ENCODE data around the gene RBMS1. TPM values are rescaled to one million over a fixed set of nuclear protein-coding genes. Genes with fewer than 3 reads are reported as not detected.

RBMS1 gene
- total RNA-seq, 1 experiment from 2014 or later = 73.3 TPM

DNA sequence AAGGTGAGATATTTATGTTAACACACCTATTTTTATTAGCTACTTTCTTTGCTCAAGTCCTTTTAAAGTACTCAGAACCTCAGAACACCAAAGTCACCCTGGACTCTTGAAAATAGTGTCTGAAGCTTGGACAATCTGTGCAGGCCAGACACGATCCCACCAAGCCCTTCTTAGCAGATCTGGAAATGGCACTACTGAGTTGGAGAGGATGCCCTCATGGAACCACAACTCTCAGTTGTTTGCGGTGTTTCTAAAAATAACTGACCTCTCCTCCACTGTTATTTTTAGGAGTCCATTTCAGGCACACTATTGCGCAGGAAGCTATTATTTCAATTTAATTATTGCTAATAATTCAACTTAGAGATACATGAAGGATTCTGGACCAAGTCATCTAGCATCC, 190.1 kb downstream of the RBMS1 start:
- no peak for DNase-seq (ENCODE audit: low read depth)

DNA sequence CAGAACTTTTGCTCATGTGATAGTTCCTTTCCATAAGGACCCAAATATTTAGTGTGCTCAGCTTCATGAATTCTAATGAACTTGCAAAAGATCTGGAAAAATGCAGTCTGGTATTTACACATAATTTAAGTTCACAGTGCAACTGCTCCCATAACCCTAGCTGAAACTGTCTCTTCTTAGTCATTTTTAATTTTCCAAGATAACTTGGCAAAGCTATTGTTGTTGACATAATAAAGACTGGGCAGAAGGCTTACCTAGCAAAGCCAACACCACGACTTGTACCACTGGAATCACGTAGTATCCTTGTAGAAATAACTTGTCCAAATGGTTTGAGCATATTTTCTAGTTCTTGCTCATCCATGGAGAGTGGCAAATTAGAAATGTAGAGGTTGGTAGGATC, 190.5 kb downstream of the RBMS1 start:
- no peak for DNase-seq (ENCODE audit: low read depth)

DNA sequence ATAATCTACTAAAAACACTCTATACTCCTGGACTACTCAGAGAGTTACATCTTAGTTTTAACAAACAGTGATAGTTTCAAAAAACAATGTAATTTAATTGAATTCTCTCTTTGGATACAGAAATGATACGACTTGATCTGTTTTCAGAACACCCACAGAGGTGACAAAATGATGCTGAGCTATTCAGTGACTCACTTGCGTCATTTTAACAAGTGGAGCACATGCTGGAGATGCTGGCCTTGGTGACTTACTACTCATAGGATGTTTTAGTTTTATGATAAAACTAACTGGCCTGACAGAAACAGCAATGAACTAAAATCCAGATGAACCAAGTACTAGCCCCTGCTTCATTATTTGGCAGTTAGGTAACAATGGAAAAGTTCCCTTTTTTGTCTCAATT, 192.2 kb downstream of the RBMS1 start:
- DNase-seq (ENCODE audit: low read depth) = no peak

DNA sequence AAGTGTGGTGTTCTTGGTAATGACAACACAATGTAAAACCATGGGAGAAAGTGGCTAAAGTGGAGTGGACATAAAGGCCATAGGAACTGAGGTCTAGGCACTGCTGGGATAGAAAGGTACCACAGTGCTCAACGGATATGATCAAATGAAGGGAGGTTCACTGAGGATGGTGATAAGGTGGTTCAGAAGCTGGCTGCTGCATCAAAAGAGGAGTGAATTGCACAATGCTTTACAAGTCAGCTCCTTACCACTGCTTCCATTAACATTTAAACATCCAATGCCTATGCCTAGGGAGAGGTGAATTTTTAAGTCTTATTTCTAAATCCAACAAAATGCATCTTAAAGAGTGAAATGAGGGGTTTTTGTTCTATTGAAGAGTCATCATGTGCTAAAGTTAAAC, 193.4 kb downstream of the RBMS1 start:
- no peak for DNase-seq (ENCODE audit: low read depth)

DNA sequence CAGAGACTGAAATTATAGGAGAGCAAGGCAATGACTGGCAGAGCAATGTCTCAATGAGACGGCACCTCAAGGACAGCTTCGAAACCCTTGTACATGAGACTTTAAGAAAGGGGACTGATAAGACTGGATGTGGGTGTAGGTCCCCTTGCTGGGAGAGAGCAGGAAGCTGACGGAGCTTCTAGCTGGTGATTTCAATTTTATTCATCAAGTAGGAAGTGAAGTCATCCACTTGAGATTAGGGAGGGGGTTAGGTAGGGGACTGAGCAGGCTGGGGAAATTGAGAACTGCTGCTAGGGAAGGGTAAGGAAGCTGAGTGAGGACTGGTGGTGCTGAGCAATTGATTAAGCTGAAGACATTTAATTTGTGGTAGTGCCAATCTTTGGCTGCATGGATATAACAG, 194.1 kb downstream of the RBMS1 start:
- peak; percentile 70 for DNase-seq (ENCODE audit: low read depth)

DNA sequence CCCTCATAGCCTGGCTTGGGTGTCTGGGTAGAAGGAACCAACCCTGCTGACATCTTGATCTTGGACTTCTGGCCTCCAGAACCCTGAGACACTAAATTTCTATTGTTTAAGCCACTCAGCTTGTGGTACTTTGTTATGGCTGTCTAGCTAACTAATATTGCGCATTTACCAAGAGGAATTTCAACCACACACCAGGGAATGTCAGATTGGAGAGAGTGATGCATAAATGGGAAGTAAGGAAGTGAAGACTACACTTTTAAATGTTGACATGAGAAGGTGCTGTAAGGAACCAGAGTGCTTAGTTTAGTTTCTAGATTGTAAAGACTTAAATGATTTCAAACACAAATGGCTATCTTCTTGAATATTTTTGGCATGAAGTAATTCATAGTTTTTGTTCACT, 194.6 kb downstream of the RBMS1 start:
- no peak for DNase-seq (ENCODE audit: low read depth)

DNA sequence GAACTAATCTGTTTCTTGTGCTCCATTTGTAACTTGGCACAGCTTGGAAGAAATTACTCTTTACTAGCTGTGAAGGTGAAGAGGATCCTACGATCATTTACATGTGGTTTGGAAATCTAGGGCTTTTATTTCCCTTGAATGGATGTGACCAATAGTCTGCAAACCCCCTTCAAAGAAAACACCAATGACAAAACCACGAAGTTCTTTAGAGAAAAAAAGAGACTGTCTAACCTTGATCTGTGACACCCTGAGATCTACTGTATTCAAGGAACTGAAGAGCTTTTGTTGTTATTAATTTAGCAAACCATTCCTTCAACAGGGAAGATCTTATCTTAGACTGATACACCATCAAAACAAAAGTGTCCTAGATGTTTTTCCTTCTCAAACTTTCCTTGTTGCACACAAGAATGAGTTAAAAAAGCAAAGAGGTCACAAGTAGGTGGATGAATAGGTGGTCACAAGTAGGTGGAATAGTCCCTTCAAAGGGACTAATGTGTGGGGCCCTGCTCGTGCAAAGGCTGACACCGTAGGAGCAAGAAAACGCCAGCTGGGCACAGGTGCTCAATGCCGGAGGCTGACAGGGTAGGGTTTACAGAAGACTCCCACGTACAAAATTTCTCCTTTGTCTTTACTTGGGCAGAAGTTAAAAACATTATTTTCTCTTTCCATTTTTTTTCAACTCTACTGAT, 197.9 kb downstream of the RBMS1 start:
- no peak for DNase-seq (ENCODE audit: low read depth)

DNA sequence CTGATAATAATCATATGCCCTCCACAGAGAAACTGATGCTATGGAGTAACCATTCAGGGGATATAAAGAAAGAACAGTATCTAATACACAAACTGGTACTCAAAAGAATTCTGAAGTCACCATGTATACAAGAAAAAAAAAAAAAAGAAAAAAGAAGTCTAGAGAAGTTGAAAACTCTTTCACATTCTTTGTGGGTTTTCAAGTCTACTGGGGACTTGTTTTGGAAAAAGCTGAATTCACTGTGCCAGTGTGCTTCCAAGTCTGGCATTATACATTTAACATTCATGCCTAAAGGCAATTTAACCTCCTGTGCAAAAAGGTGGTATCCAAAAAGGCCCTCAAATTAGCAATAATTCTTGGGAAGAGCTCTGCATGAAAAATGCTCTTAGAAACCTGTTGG, 198.7 kb downstream of the RBMS1 start:
- no peak for DNase-seq (ENCODE audit: low read depth)

DNA sequence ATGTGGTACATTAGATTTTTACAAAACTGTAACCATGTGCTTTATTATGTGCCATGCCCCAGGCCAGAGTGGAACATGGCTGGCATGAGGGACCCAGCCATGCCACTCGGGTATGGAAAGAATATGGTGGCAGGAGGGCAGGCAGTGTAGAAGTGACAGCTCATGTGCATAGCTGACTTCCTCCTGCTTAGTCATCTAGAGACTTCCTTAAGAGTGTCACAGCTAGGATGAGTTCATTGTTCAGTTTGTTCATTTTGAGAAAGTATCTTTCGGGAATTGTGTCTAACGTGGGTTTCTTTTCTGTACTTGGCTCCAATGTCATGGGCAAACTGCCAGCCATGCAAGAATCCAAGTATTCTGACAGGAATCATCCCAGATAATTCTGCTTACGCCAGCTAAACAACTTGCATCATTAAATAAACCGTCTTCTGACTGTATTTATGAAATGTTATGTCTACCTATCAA, 199.2 kb downstream of the RBMS1 start:
- peak; percentile 64 for DNase-seq (ENCODE audit: low read depth)

DNA sequence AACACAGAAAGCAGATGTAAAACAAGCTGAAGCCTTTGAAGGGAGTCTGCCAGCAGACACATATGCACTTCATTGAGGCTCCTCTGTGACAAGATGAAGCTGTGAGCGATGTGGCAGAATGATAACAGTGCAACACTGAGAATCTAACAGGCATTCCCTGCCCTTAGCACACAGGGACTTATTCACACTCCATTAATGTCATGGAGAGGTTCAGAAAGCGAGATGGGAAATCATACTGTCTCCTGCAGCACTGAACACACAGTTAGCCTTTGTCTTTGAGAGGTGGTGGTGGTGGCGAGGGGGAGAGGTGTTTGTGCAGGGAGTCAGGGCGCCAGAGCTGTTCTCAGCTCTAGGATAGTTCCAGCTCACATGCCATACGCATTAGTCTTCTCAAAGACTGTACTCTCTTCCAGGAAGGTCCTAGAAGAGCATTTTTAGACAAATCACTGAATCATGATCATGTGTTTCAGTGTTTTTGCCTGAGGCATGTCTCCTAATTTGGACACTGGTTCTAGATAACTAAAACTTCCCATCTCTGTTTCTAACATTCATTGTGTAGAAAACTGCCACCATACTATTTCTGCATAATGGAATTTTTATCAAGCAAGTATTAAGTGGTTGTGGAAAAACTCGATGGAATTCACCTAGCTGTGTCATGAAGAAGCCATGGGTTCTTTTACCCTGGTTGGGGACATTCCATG, 200.1 kb downstream of the RBMS1 start:
- peak; percentile 65 for DNase-seq (ENCODE audit: low read depth)

DNA sequence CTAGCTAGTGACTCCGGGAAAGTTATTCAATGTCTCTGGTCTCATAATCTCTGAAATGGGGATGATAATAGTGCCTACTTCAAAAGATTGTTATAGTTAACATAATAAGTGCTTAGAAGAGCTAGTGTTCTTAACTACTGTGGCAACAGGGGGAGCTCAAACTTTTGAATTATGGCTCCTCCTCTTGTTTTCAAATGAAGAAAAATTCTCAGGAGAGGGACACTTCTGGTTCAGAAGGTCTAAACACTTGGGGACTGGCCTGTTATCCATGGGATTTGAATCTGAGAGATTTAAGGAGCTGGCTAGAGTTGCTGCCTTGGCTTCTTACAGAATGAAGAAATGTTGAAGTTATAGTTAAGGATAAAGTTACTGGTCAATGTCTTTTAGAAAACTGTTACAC, 201.4 kb downstream of the RBMS1 start:
- no peak for DNase-seq (ENCODE audit: low read depth)

DNA sequence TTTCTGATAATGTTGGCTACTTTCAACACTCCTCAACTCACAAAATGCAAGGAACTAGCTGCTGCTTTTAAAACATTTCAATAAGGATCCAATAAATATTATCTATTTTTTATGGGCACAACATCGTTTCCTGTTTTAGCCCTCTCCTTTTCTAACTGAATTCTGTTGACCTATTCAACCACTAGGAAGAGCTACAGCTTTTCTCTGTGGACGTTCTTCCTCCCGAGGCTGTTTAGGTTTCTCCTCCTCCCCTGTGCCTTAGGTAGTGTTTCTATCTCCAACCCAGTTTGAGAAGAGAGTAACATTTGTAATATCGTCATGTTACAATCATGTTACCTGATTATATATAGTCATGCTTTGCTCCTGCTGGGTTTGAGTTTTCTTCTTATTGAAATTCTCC, 202.2 kb downstream of the RBMS1 start:
- DNase-seq (ENCODE audit: low read depth) = no peak

DNA sequence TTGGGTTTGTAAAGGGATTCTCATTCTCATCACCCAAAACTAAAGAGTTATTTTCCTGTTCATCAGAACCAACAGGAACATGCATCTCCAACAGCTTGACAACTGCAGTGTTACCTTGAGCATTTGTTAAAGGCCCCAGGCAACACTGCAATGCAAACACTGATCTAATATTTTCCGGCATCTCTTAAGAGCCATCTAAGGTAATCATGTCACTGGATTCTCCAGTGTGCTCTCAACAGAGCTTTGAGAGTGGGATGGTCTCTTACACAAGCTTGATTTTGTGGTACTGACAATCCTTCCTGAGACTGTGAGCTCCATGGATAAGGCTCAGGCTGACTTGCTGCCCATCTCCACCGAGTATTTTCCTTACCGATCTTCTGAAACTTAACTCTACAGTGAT, 203.0 kb downstream of the RBMS1 start:
- DNase-seq (ENCODE audit: low read depth) = no peak

DNA sequence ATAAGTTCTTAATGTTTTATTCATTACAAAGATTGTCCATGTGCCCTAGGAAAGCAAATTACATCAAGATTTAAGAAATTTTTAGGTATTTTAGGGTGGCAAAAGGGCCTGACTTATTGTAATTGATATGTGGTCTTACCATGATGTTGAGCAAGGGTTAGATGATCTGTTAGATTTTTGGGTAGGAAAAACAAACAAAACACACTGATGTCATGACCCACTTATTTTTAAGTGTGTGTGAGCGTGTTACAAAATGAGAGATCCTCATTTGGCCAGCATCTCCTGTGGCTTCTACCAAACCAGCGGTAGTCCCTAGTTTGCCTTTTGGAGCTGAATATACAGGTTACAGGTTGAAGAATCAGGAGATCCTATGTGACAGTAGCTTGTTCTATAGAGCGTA, 203.8 kb downstream of the RBMS1 start:
- no peak for DNase-seq (ENCODE audit: low read depth)

DNA sequence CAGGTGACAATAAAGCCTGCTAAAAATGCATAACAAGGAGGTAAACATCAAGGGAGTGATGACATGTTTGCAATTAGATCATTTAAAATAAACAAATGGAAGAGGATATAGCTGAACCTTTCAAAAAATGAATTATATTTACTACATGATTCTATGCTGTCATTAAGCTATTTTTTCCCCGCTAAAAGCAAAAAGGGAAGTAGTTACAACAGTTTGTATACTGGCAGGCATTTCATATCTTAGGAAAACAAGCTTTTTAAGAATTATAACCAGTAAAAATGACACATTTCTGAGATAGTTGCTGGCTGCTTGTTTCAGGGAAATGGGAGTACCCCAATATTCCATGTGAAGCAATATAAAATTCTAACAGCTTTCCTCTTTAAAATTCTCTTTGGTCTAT, 204.5 kb downstream of the RBMS1 start:
- DNase-seq (ENCODE audit: low read depth) = no peak

DNA sequence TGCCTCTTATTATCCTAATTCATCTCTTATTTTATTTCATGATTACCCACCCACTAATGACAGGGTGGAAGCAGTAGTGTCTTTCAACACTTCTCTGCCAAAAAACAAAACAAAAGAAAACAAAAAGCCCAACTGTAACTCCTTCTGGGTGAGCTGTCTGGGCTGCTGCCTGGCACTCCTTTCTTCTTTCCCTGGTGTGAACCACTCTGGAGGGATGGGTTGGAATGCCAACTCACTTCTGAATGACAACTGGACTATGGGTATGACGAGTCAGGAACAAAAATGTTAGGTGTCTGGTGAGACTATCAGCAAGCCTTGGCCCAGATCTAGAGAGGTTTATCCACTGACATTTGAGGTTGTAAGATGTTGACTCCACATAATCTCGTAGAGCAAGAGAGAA, 205.3 kb downstream of the RBMS1 start:
- DNase-seq (ENCODE audit: low read depth) = no peak

DNA sequence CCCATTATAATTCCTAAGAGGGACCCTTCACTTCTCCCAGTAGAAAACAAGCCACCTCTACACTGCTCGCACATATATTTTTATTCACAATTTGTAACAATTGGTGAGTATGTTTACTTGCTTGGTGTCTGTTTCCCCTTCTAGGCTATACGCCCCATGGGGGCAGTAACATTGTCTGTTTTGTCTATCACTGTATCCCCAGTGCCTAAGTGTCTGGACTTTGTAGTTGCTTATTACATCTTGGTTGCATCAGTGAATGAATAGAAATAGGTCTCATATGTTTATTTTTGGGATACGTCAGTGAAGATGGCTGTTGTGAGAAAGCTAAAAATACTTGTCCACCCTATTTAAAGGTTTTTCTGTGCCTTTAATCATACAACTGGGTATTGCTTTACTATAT, 206.1 kb downstream of the RBMS1 start:
- DNase-seq (ENCODE audit: low read depth) = no peak

DNA sequence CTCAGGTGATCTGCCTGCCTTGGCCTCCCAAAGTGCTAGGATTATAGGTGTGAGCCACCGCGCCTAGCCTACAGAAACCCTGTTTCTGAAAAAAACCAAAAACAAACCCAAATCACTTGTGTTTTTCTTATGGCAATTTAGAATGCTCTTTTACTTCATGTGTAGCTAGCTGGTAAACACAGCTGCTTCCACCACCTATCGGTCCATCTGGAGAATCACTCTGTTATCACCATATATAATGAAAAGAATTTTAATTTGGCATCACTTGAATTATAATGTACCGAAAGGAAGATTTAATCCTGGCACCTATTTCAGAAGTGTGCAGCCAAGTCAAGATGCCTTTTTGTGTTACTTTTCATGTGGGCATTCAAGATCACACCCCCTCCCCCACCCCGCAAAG, 207.1 kb downstream of the RBMS1 start:
- no peak for DNase-seq (ENCODE audit: low read depth)

DNA sequence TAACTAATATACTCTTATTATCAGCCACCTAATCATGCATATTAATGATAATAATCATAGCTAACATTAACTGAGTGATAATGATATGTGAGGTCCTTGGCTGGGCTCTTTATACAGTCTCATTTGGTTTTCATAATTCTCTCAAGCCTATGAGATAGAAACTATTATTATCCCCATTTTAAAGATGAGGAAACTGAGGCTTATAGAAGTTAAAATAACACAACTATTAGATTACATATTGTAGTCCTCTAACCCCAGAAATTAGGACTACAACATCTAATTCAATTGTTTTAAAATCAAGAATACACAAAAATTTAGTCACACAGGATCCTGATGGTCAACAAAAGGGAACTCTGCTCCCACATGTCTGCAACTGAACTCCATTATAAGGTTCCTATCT, 209.9 kb downstream of the RBMS1 start:
- no peak for DNase-seq (ENCODE audit: low read depth)

DNA sequence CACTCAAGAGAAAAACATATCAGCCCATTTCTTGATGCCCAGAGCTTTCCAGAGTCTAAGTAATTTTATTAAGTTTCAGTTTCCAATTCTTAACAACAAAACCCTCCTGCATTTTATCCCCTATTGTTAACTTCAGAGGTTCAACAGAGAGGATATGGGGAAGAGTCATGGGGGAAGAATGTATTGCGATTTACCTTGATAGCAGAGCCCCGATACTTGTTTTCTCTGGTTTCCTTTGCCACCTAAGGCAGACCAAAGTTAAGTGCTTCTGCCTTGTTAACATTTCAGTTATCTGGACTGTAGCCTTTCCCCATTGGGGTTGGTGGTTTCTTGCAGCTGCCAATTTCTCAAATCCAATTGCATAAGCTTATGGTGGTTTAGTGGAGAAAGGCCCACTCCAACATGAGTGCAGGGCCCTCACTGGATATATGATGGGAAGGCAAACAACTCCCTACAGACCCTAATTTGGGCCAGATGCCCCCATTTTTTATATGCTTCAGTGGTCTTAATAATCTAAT, 211.5 kb downstream of the RBMS1 start:
- DNase-seq (ENCODE audit: low read depth) = peak; percentile 32

DNA sequence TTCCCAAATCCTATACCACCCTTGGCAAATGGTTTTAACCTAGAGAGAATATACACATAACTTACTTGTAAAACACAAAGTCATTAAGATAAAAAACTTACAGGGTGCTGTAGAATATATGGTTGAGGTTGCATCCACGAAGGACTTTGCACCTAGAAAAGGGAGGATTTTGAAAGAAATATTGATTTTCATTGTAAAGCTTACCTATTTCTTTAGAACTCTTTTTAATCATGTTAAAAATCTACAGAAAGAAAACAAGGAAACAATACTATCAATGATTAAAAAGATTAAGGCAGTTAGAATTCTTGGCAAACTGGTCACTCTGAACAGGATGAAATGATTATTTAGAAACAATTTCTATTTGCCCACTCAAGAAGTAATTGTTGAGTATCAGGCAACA, 212.4 kb downstream of the RBMS1 start:
- no peak for DNase-seq (ENCODE audit: low read depth)

DNA sequence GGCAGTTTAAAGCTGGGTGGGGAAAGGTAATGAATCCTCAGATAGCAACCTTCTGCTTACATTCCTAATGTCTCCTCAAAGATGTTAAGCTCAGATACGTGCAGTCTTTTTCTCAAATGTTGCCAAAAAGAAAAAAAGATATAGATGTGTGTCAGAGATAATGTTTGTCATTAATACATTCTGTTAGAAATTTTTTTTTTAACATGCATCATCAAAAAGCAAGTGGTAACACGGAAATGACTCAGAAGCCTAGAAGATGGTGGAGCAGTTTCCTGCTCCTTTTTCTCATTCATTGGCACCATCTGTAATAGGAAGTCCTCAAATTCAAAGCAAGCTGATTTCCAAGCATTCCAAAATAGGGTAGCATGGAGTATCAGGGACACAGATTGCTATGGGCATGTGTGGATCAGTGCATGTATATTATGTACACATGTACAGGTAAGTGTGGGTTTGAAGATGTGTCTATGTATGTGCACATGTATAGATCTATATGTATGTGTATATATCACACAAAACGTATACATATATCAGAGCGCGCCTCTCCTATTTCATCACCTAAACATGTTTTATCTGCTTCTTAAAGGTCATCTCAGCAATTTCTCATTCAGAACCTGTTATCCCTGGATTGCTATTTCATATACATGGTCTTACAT, 213.7 kb downstream of the RBMS1 start:
- DNase-seq (ENCODE audit: low read depth) = peak; percentile 49

DNA sequence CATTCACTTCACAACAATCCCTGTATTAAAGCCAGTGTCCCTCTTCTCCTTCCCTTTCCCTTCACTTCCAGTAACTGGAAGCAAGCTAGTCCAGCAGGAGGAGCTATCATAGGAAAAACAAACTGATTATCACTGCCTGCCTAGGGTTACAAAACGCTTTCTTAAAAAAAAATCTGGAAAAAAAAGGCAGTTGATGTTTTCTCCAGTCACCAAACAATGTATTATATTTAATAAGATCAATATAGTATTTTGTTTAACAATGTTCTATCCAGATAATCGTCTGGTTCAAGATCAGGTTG, 214.8 kb downstream of the RBMS1 start:
- no peak for DNase-seq (ENCODE audit: low read depth)

All from Daoy (cell line).